Measurements from ENCODE around the gene AKNA.

DNA sequence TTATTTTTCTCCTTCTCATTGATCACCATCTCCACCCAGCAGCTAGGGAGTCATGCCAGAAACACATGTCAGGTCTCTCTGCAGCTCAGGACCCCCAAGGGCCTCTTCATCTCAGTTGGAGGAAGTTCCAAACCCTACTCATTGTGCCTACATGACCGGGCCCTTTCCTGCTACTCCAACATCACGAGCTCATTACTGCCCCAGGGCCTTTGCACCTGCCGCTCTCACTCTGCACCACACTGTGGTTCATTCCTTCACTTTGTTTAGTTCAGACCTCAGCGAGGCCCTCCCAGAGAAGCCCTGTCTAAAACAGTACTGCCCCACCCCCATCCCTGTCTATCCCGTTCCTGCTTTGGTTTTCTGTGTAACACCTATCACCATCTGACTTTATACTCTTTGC lies 22.1 kb upstream of the AKNA start:
- TF ChIP-seq, protein P1, sequence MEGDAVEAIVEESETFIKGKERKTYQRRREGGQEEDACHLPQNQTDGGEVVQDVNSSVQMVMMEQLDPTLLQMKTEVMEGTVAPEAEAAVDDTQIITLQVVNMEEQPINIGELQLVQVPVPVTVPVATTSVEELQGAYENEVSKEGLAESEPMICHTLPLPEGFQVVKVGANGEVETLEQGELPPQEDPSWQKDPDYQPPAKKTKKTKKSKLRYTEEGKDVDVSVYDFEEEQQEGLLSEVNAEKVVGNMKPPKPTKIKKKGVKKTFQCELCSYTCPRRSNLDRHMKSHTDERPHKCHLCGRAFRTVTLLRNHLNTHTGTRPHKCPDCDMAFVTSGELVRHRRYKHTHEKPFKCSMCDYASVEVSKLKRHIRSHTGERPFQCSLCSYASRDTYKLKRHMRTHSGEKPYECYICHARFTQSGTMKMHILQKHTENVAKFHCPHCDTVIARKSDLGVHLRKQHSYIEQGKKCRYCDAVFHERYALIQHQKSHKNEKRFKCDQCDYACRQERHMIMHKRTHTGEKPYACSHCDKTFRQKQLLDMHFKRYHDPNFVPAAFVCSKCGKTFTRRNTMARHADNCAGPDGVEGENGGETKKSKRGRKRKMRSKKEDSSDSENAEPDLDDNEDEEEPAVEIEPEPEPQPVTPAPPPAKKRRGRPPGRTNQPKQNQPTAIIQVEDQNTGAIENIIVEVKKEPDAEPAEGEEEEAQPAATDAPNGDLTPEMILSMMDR (IDR thresholded peaks at IDR 0.05), result no peak
- TF ChIP-seq POLR2AphosphoS5 (IDR thresholded peaks at IDR 0.05; ENCODE audit: low read depth, low read length), result no peak
- TF ChIP-seq, protein P2, sequence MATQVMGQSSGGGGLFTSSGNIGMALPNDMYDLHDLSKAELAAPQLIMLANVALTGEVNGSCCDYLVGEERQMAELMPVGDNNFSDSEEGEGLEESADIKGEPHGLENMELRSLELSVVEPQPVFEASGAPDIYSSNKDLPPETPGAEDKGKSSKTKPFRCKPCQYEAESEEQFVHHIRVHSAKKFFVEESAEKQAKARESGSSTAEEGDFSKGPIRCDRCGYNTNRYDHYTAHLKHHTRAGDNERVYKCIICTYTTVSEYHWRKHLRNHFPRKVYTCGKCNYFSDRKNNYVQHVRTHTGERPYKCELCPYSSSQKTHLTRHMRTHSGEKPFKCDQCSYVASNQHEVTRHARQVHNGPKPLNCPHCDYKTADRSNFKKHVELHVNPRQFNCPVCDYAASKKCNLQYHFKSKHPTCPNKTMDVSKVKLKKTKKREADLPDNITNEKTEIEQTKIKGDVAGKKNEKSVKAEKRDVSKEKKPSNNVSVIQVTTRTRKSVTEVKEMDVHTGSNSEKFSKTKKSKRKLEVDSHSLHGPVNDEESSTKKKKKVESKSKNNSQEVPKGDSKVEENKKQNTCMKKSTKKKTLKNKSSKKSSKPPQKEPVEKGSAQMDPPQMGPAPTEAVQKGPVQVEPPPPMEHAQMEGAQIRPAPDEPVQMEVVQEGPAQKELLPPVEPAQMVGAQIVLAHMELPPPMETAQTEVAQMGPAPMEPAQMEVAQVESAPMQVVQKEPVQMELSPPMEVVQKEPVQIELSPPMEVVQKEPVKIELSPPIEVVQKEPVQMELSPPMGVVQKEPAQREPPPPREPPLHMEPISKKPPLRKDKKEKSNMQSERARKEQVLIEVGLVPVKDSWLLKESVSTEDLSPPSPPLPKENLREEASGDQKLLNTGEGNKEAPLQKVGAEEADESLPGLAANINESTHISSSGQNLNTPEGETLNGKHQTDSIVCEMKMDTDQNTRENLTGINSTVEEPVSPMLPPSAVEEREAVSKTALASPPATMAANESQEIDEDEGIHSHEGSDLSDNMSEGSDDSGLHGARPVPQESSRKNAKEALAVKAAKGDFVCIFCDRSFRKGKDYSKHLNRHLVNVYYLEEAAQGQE (IDR thresholded peaks at IDR 0.05; ENCODE audit: insufficient read depth in 1 of 2, low read depth in 2 of 2, low read length in 1 of 2), result no peak
